Kidney tubule cell (primary cell): ENCODE data around the gene HADHA.

Experiments used
- DNase-seq: peaks from one replicate; pipeline ENCODE4 v3.0.0-alpha.2; 2018; ENCODE audit warnings: low spot score

HADHA gene

DNA sequence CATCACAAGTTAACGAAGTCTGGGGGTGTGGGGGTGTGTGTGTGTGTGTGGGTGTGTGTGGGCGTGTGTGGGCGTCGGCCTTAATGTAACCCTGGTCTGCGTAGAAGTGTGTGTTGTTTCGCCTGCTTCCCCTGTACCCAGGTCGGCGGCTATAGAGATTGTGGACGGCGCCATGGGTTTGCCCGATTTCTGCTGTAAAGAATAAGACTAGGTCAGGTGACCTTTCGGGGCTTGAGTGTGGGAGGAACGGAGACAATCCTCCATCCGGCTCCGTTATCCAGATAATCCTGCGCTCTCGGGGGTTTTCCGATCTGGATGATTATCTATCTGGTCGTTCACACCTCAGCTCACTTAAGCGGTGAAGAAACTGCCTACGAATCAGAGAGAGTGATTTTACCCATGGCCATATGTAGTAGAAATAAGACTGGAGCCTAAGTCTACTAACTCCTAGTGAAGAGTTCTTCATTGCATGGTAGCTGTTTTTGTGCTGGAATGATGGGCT lies 850 bp upstream of the HADHA start:
- DNase-seq = peak; percentile 43

DNA sequence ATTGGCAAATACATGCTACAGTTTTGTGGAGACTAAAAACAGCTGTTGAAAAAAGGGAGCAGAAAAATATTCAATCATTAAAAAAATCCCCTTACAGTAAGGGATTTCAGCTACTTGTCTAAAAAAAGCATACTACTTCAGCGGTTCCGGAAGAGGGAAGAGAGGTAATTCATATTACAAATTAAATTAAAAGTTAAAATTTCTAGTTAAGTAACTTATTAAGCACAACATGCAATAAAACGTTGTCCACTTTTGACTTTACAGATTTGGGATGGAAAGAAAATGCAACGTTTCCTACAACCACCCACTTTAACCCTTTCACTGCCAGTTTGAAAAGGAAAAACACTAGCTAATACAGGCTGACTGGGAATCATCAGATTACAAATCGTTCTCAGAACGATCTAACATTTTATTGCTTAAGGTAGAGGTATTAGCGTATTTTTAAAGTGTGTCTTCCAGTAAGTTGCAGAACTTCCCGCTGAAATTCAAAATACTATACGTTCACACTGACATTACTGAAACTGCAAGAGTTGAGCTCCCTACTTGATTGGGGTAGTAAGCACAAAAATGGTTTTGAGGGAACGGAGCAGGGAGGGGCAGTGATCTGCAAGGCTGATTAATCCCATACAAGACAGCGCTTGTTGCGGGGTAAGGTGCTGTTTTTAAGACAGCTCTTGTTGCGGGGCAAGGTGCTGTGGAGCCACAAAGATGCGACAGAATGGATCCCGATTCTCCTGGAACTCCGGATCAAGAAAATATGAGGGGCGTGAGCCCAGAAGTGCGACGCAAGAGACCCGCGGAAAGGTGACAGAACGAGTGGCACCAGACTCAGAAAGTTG lies 743 bp downstream of the HADHA start:
- peak; percentile 29 for DNase-seq

DNA sequence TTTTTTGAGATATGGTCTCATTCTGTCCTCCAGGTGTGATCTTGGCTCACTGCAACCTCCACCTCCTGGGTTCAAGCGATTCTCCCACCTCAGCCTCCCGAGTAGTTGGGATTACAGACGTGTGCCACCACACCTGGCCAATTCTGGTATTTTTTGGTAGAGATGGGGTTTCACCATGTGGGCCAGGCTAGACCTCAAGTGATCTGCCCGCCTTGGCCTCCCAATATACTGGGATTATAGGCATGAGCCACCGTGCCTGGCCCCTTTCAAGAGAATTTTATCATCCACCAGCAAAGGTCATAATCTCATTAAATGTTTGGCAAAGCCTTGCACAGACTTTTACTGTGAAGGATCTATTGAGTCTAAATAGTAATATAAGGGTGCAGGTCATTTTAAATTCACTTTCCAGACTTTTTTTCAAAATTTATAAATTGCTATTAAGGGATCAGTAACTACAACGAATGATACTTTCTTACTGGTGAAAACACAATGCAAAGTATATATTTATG lies 2.5 kb downstream of the HADHA start:
- DNase-seq = no peak

DNA sequence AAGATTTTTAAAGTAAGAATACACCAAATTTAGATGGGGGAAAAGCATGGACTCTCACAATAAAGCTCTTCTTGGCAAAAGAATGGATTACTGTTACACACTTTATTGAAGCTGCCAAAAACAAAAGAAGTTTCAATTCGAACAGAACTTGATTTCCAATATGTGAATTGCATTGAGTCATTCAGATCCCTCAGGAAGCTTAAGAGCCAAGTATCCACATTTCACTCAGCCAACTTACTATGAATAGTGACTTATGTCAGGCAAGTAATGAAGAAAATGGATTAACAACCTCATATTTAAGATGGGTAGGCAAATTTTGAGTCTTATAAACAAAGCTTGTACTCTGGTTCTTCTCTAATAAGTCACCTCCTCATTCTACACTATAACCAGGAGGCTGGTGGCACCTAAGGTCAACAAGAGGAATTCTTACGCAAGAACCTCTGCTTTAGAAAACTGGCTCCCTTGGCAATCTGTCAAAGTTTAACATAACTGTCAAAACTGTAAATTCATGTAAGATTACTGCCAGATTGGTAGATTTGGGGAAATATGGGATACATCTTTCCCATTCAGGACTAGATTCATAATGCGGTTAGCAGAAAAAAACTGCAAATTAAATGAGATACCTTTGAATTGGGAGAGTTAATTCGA lies 6.0 kb downstream of the HADHA start:
- DNase-seq = no peak

DNA sequence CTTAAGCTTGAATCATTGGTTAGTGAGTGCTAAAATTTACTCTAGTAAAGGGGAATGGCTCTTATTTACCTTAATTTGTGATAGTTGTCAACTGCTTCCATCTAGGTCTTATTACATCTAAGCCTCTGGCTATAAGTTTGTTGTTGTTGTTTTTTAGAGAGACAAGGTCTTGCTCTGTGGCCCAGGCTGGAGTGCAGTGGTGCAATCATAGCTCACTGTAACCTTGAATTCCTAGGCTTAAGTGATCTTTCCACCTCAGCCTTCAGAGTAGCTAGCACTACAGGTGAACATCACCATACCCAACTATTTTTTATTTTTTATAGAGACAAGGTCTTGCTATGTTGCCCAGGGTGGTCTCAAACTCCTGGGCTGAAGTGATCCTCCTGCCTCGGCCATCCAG lies 6.6 kb downstream of the HADHA start:
- DNase-seq = no peak

DNA sequence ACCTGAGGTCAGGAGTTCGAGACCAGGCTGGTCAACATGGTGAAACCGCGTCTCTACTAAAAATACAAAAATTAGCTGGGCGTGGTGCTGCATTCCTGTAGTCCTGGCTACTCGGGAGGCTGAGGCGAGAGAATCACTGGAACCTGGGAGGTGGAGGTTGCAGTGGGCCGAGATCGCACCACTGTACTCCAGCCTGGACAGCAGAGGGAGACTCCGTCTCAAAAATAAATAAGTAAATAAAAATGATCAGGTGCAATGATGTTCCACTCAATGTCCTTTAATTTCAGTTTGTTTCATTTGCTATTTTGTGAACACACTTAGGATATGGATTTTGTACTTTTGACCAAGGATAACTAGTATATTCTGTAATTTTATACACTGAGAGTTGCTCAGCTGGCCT lies 9.3 kb downstream of the HADHA start:
- DNase-seq = no peak

DNA sequence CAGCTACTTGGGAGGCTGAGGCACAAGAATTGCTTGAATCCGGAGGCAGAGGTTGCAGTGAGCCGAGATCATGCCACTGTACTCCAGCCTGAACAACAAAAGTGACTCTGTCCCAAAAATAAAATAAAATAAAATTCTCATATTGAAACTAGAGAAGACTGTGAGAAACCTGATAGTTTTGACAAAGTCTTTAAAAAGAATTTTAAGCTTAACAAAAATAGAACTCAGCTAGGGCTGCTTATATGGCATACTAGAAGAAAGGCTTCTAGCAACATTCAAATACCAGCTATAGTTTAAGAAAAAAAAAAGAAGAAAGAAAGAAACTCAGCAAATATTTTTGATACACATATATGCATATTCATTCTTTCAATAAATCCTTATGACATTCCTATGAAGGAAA lies 13.6 kb downstream of the HADHA start:
- no peak for DNase-seq

DNA sequence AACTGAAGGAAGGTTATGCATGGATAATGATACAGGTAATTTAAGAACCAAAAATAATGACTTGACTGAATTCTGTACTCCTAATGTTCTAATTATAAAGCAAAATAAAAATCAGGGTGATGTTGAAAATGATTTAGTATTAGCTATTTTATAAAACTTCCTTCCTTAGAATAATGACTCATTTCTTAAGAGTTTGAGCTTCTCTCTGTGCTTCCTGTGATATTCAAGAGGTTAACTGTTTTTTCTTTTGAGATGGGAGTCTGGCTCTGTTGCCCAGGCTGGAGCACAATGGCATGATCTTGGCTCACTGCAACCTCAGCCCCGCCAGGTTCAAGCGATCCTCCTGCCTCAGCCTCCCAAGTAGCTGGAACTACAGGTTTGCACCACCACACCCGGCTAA lies 14.8 kb downstream of the HADHA start:
- DNase-seq = no peak

DNA sequence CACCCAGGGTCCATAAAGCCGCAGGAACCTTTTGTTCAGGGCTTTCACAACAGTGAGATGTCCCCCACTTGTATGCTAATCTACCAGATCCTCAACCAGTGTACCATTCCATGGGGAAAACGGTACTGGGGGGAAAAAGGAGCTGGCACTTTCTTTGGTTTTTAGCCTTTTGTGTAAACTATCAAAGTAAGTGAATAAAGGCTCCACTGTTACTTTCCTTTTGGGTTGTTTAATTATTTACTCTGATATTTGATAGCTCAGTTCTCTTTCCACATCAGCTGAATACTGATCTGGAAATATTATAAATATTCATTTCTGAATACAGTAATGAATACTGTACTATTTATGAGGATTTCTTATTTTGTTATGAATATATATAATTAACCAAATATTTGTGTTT lies 20.3 kb downstream of the HADHA start:
- no peak for DNase-seq

DNA sequence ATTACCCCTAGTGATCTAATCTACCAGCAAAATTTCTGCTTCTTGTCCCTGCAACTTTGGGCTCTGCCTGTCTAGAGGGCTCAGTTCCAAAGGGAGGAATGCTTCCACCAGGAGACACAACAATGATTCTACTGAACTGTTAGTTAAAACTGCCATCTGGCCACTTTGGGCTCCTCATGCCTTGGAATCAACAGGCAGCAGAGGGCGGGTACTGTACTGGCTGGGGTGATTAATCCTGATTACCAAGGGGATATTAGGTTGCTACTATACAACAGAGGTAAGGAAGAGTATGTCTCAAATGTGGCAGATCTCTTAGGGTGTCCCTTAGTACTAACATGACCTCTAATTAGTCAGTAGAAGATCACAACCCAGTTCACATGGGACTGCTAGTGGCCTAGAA lies 21.4 kb downstream of the HADHA start:
- no peak for DNase-seq

DNA sequence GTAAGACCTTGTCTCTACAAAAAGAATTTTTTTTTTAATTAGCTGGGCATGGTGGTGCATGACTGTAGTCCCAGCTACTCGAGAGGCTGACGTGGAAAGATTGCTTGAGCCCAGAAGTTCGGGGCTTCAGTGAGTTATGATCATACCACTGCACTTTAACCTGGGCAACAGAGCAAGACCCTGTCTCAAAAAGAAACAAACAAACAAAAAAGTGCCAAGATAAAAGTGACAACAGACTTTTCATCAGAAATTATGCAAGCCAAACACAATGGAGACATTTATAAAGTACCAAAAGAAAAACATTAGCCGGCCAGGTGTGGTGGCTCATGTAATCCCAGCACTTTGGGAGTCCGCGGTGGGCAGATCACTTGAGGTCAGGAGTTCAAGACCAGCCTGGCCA lies 26.7 kb downstream of the HADHA start:
- no peak for DNase-seq

DNA sequence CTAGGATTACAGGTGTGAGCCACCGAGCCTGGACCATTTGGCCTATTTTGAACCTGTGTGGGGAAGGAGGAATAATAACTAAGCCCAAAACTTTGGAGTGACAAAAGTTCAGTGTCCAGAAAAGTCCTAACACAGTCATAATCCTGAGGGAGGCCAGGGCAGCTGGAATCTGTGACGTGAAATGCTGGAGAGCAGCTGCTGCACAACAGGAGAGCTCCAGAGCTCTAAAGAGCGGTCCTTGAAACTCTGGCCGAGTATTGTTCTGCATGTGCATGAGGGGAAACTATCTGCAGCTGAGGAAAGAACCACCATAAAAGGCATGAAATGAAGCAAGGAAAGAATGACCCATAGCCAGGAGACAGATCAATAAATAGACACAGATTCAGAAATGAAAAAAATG lies 27.8 kb downstream of the HADHA start:
- DNase-seq = no peak

DNA sequence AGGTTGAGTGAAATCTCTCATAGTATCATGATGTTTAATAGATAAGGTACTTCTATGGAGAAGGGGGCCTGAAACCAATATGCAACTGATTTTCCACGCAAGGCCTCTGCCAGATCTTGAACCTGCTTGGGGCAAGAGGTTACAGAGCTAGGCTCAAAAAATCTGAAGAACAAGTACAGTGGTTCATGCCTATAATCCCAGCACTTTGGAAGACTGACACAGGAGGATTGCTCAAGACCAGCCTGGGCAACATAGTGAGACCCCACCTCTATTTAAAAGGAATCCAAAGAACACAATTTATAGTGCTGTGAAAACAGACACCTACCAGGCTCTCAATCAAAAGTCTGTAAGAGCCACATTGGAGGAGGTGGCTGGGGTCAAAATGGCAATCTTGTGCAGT lies 28.6 kb downstream of the HADHA start:
- no peak for DNase-seq

DNA sequence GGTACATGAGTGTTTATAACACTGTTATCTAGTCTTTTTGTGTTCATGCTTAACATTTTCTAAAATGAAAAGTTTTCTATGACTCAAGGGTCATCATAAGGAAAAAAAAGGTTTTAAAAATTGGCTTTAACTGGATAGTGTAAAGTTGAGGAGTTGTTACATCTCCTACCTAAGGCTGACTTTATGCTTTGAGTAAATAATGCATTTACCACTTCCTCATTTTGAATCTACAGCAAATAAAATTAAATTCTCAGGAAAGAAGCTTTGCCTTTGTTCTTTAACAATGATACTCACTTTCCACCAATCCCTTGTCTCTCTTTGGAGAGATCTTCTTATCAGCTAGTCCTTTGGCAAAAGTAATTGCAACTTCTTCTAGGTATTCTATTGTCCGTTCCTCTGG lies 29.7 kb downstream of the HADHA start:
- no peak for DNase-seq

DNA sequence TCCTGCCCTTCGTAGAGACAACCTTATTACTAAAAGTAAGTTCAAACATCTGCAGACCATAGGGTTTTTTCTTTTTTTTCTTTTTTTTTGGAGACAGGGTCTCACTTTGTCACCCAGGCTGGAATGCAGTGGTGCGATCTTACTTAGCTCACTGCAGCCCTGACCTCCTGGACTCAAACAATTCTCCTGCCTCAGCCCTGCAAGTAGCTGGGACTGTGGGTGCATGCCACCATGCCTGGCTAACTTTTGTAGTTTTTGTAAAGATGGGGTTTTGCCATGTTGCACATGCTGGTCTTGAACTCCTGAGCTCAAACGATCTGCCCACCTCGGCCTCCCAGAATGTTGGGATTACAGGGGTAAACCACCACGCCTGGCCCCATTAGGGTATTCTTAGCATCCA lies 32.4 kb downstream of the HADHA start:
- DNase-seq = no peak

DNA sequence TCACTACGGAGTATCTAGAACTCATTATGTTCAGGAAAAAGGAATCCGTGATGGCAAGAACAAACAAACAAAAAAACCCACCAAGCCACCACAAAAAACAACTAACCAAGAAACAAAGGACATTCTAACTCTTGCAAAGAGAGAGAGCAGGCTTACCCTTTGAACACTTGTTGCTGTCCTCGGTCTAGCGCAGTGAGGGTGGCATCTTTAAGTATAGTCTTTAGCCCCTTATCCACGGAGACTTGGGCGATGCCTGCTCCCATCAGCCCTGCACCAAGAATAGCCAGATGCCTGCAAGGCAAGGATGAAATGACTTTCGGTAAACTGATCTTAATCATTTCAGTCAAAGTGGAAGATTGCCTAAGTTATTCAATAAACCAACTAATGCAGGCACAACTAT lies 40.5 kb downstream of the HADHA start:
- no peak for DNase-seq

DNA sequence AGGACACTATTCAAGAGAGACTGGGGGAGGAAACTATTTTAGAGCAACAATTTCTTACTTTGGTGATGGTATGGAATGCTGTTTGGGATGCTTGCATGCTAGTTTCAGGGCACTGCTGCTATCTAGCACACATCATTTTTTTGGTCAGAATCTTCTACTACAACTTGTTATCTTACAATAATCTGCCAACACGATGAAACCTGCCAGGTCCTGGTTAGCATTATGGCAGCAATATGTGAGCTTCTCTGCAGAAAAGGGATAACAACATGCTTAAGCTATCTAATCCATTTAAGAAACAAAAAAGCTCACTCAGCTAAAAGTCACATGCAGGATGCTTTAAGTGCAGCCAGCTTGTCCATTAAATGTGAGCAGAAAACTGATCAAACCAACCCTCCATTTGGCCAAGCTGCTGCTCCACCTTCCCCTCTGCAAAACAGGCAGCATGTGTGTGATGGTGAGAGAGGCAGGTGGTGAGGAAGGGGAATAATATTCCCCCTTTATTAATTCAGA lies 41.4 kb downstream of the HADHA start:
- no peak for DNase-seq

DNA sequence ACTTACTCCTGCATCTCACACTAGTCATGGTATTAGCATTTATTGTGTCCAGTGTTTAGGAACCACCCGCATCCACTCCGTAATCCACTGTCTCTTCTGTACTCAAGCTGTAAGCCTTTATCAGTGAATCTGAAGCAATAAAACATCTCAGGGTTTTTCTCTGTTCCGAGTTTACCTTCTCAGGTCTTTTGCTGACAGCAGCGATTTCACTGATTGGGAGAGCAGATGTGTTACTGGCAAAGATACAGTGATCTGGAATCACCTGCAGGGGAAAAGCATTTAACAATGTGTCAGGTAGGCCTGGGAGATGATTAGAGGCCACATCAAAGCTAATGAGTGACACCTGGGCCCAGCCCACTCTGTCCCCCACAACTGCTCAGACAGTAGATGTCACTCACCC lies 46.9 kb downstream of the HADHA start:
- DNase-seq = no peak

DNA sequence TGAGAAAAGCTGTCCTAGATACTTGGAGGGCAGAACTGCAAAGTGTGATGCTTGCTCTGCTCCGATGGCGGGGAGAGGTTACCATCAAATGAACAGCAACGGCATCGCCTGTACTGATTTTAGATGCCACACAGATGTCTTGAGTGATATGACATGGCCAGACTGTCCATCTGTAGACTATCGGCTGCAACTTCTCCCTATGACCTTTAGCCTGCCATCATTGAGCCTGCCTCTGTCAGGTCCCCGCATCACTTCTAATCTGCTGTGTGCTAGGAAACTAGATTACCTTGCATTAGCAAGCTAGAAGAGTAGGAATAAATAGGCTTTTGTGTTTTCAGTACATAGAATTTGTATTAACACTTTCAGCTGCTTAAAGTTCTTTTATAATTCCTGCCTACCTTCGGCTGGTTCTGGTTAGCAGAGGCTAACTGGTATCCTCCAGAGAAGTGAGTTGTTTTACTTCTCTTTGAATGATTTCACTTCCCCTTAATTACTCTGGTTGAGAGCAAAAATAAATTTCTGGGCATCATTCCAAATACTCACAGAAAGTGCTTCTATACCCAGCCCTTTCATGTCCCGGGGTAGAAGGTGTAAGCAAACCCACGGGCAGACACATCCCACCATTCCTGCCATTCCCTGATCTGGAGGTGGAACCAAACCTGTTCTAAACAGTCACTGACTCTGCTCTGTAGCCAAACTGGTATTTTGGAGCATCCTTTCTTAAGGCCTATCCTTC lies 47.6 kb downstream of the HADHA start:
- no peak for DNase-seq

DNA sequence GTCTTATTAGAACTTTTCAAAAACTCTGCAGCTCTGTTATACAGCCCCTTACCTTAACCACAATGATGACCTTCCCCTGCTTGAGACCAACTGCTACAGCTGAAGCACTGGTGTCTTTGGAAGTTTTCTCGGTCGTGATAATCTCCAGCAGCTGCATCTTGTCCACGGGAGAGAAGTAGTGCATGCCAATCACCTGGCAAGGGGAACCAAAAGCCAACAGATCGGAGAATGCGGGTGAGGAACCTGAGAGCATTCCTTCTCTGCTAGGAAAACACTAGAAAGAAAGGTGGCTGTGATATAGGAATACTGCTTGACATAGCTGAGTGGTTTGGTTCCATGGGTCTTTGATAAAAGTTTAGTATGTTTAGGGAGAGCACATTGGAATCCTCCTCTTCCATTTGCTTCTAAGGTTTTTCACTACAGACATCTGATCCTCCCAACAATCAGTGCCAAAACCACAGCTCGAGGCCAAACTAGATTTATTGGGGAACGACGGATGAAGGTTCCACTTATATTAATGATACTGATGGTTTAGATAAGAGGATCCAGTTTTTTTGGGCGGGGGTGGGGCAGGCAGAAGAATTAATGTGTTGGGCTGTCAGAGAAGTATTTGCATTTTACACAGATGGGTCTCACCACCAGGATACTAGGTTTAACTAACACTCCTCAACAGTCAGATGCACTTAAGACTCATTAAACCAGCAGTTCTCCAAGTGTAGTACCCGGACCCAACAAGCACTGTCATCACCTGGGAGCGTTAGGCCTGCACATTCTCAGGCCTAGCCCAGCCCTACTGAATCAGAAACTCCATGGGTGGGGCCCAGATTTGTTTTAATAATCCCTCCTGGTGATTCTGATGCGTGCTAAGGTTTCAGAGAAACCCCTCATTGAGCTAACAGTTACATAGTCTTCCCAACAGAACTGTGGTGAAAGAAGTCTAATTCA lies 49.1 kb downstream of the HADHA start:
- DNase-seq = no peak

DNA sequence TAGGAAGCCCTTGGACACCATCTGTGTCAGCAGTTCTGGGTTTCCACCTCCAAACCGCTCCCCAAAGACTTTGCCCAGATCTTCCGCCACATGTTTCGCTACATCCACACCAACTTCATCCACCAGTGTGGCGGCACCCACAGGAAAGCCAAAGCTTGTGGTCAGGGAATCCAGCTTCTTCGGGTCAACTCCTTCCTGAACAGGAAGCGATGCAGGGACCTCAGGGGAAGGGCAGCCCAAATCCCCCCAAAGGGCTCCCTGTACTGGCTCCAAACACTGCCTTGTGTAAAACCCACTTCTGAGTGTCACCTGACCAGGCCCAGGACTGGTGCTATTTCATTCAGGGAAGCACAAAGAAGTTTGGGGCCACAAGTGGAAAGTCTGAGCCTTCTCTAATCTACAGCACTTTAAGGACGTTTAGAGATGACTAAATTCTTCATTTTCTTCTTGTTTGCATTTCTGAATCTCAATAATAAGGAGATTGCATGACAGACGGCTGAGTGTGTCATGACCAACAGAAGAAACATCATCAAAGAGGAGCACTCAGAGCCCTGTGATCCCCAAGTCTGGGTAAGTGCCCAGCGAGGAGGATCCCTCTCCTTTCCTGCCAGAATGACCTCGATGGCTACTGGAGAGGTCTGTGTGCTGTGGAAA lies 50.7 kb downstream of the HADHA start:
- DNase-seq = no peak
